GM23248 (cell line): ENCODE measurements around the gene UBE2QL1. TPM values are rescaled to one million over a fixed set of nuclear protein-coding genes. Genes with fewer than 3 reads are reported as not detected.

Source experiments
- DNase-seq: peaks from one replicate; pipeline ENCODE4 v3.0.0-alpha.2; 2015
- H2AFZ ChIP-seq: fragments of 200-600 bp; sonication (generic); 2 replicates; pipeline ENCODE4 v1.6.1; 2016; ENCODE audit warnings: antibody characterized with exemption
- H3F3A ChIP-seq: fragments of 200-600 bp; sonication (generic); 2 replicates; pipeline ENCODE4 v1.6.1; 2016; ENCODE audit warnings: mild to moderate bottlenecking, antibody characterized with exemption, mixed run types; ENCODE audit not compliant: insufficient read depth
- H3K27ac ChIP-seq: fragments of 200-600 bp; sonication (generic); 2 replicates; pipeline ENCODE4 v1.5.1; 2016; ENCODE audit warnings: mild to moderate bottlenecking
- H3K27me3 ChIP-seq: fragments of 200-600 bp; sonication (generic); replicated peaks from 2 replicates; pipeline ENCODE4 v1.6.1; 2016; ENCODE audit warnings: mild to moderate bottlenecking; ENCODE audit not compliant: insufficient read depth
- H3K36me3 ChIP-seq: fragments of 200-600 bp; sonication (generic); 2 replicates; pipeline ENCODE4 v1.6.1; 2016; ENCODE audit warnings: low read depth, mild to moderate bottlenecking
- H3K4me1 ChIP-seq: fragments of 200-600 bp; sonication (generic); 2 replicates; pipeline ENCODE4 v1.6.1; 2016; ENCODE audit warnings: mild to moderate bottlenecking; ENCODE audit not compliant: insufficient read depth
- H3K4me2 ChIP-seq: fragments of 200-600 bp; sonication (generic); one replicate; pipeline ENCODE4 v1.6.1; 2016; ENCODE audit warnings: mild to moderate bottlenecking; ENCODE audit not compliant: unreplicated experiment
- H3K4me3 ChIP-seq: fragments of 200-600 bp; sonication (generic); 2 replicates; pipeline ENCODE4 v1.5.1; 2016; ENCODE audit warnings: mild to moderate bottlenecking
- H3K79me2 ChIP-seq: fragments of 200-600 bp; sonication (generic); 2 replicates; pipeline ENCODE4 v1.6.1; 2016; ENCODE audit warnings: mild to moderate bottlenecking; ENCODE audit not compliant: insufficient read depth
- H3K9ac ChIP-seq: fragments of 200-600 bp; sonication (generic); 2 replicates; pipeline ENCODE4 v1.6.1; 2016; ENCODE audit warnings: mild to moderate bottlenecking
- H3K9me2 ChIP-seq: fragments of 200-600 bp; sonication (generic); 2 replicates; pipeline ENCODE4 v1.6.1; 2016; ENCODE audit warnings: mixed run types, mild to moderate bottlenecking, moderate library complexity; ENCODE audit not compliant: insufficient read depth
- H3K9me3 ChIP-seq: fragments of 200-600 bp; sonication (generic); one replicate; pipeline ENCODE4 v1.6.1; 2017; ENCODE audit warnings: low read depth
- H4K20me1 ChIP-seq: fragments of 200-600 bp; sonication (generic); 2 replicates; pipeline ENCODE4 v1.6.0; 2016; ENCODE audit not compliant: insufficient read depth
- EZH2 ChIP-seq: fragments of 200-600 bp; sonication (generic); IDR thresholded peaks from 2 replicates; pipeline ENCODE4 v1.6.1; 2018; ENCODE audit warnings: antibody characterized with exemption, mild to moderate bottlenecking; ENCODE audit not compliant: insufficient read depth, poor library complexity, severe bottlenecking
- EZH2phosphoT487 ChIP-seq: fragments of 200-600 bp; sonication (generic); IDR thresholded peaks from 2 replicates; pipeline ENCODE4 v1.6.1; 2018; ENCODE audit warnings: antibody characterized with exemption, moderate library complexity, mild to moderate bottlenecking, low read depth; ENCODE audit not compliant: insufficient read depth
- WGBS, 2 experiments: methylation state at CpG; one replicate each; pipeline ENCODE4 v1.1.6; 2015 to 2017; ENCODE audit warnings: low lambda C conversion rate in 2 of 2, low coverage in 1 of 2; ENCODE audit errors: missing lambda C conversion rate in 2 of 2; 5-methylcytosine and 5-hydroxymethylcytosine counted together
- in situ Hi-C: fragments of 300-500 bp; cut with MboI; formaldehyde crosslinking; loops from 2 replicates; pipeline ENCODE4 v1.15.0; 2020
- polyA plus RNA-seq: library from polyadenylated mRNA; unstranded; fragments of >200 nt; fragmentation: Nextera tagmentation; extraction: Ambion mirVana; gene quantifications from 2 replicates; pipeline ENCODE4 v1.2.1, GENCODE V29; 2016
- total RNA-seq: library from RNA; depleted of rRNA; stranded (reverse); fragments of >200 nt; shearing (Covaris generic); gene quantifications from 2 replicates; pipeline ENCODE4 v1.2.3, GENCODE V29; 2014

Gene UBE2QL1
- total and polyA plus RNA-seq, 2 experiments from 2014 or later = not detected

GRCh38 chr5:6464441-6464840, 15.8 kb downstream of the UBE2QL1 start:
- no peaks in the 10 kb centered on the region for H4K20me1 ChIP-seq
- no peaks in the 10 kb centered on the region for H3K9me2 ChIP-seq
- TF ChIP-seq EZH2phosphoT487 = no peak
- TF ChIP-seq EZH2 = no peak
- H3K4me1 ChIP-seq = no peaks in the 10 kb centered on the region
- in situ Hi-C loops = no loop called here
- H2AFZ ChIP-seq = no peak overlapping the region
- no peak for DNase-seq
- no peak overlapping the region for H3K4me2 ChIP-seq
- H3K36me3 ChIP-seq = no peaks in the 10 kb centered on the region
- no peak overlapping the region for H3K9ac ChIP-seq
- WGBS, 2 experiments = 30 to 31% methylated on average over 6 of the region's 6 CpGs
- no peaks in the 10 kb centered on the region for H3K79me2 ChIP-seq
- no peaks in the 10 kb centered on the region for H3K27me3 ChIP-seq
- H3K4me3 ChIP-seq = no peak overlapping the region
- H3K9me3 ChIP-seq = no peaks in the 10 kb centered on the region
- no peak overlapping the region for H3K27ac ChIP-seq
- H3F3A ChIP-seq = no peaks in the 10 kb centered on the region

DNA sequence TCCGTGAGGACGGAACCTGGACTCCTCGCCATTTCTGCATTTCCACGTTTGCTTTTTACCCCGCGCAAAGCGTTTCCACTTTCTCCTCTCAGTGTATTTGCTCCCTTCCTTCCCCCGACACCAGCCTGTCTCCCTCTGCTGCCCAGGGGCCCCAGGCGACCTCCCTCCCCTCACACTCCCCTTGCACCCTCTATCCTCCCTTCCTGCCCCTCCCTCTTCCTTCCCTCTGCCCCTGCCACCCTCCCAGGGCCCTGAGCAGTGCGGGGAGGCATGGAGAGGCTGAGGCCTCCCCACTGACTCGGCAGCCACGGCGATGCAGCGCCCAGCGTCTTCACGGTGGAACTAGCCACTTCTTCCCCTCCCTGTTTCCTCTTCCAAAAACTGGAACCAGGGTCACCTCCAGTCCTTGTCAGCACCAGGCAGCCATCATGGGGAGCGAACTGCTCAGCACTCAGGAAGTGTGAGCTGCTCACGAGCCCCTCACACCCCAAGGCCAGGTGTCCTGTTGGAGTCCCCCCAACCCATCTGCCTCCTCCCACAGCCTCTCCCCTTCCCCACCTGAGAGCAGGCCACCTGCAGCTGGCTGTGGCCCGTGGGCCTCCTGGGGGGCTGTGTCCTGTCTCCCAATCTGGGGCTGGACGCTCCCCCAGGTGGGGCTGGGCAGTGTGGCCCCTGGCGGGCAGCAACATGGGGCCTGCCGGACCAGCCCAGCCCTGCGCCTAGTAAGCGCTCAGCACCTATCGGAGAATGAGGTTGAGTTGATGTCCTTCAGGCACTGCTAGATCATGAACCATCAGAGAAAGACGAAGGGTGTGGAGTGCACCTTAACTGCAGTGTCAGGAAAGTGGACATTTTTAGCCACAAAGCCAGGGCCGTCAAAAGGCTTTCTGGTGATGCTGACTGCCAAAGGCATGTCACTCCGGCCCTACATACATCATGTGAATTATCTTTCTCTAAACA, 17.5 kb downstream of the UBE2QL1 start:
- Histone ChIP-seq H3K4me1 (no peaks in the 10 kb centered on the region), H3K9me2 (no peaks in the 10 kb centered on the region), H3K9ac (no peak overlapping the region), H3K4me3 (no peak overlapping the region), H4K20me1 (no peaks in the 10 kb centered on the region), H3K36me3 (no peaks in the 10 kb centered on the region), H3K27ac (no peak overlapping the region), H3K9me3 (no peaks in the 10 kb centered on the region), H3F3A (no peaks in the 10 kb centered on the region), H3K4me2 (no peak overlapping the region), H3K79me2 (no peaks in the 10 kb centered on the region), H2AFZ (no peak overlapping the region), H3K27me3 (no peaks in the 10 kb centered on the region)
- no peak for TF ChIP-seq EZH2phosphoT487
- TF ChIP-seq EZH2 = no peak
- WGBS, 2 experiments = 66 to 70% methylated on average over 27 to 28 of the region's 28 CpGs
- in situ Hi-C loops = no loop called here
- no peak for DNase-seq

GRCh38 chr5:6466975-6467567, 18.4 kb downstream of the UBE2QL1 start:
- Histone ChIP-seq H3K4me2 (no peak overlapping the region), H3K4me3 (no peak overlapping the region), H3K79me2 (no peaks in the 10 kb centered on the region), H3K9ac (no peak overlapping the region), H3F3A (no peaks in the 10 kb centered on the region), H3K9me2 (no peaks in the 10 kb centered on the region), H3K9me3 (no peaks in the 10 kb centered on the region), H3K4me1 (no peaks in the 10 kb centered on the region), H3K36me3 (no peaks in the 10 kb centered on the region), H2AFZ (no peak overlapping the region), H3K27ac (no peak overlapping the region), H3K27me3 (no peaks in the 10 kb centered on the region), H4K20me1 (no peaks in the 10 kb centered on the region)
- no peak for DNase-seq
- in situ Hi-C loops = no loop called here
- TF ChIP-seq EZH2 (no peak), EZH2phosphoT487 (no peak)
- whole genome bisulfite sequencing, 2 experiments = 33 to 34% methylated on average over 5 of the region's 5 CpGs

- no peak for DNase-seq
- Histone ChIP-seq H3K4me2 (no peak overlapping the region), H4K20me1 (no peaks in the 10 kb centered on the region), H3K36me3 (no peaks in the 10 kb centered on the region), H3F3A (no peaks in the 10 kb centered on the region), H3K9me3 (no peaks in the 10 kb centered on the region), H3K4me3 (no peak overlapping the region), H2AFZ (no peak overlapping the region), H3K79me2 (no peaks in the 10 kb centered on the region), H3K9ac (no peak overlapping the region), H3K4me1 (no peaks in the 10 kb centered on the region), H3K27ac (no peak overlapping the region), H3K27me3 (no peaks in the 10 kb centered on the region), H3K9me2 (no peaks in the 10 kb centered on the region)
- in situ Hi-C loops = no loop called here
- WGBS, 2 experiments = 56 to 76% methylated on average over 7 to 10 of the region's 10 CpGs
- TF ChIP-seq EZH2phosphoT487 (no peak), EZH2 (no peak)
These were observed 18.9 kb downstream of the UBE2QL1 start for GRCh38 chr5:6467591-6467990.
